ENCODE measurements around the gene DPYSL5.

GRCh38 chr2:26809211-26809610 lies 38.7 kb upstream of the DPYSL5 start:
- TF ChIP-seq POLR2AphosphoS5 (IDR thresholded peaks at IDR 0.05; ENCODE audit: low read depth, low read length): no peak
- no peak for TF ChIP-seq POLR2A (IDR thresholded peaks at IDR 0.05; ENCODE audit: low read depth, low read length)
- TF ChIP-seq TAF1 (IDR thresholded peaks at IDR 0.05; ENCODE audit: borderline replicate concordance, low read depth, low read length): no peak
